ENCODE results near the gene ARRDC4. TPM values are rescaled to one million over a fixed set of nuclear protein-coding genes. Genes with fewer than 3 reads are reported as not detected.

ARRDC4 gene
- total and polyA plus RNA-seq, 2 of the 4 experiments (the other 2 are of a cell fraction) = 5.3 to 9.1 TPM

GRCh38 chr15:98002419-98002818 lies 41.9 kb downstream of the ARRDC4 start:
- Histone ChIP-seq H3K9me3 (ENCODE audit: control insufficient read depth, insufficient read depth, low read length) (peaks cover 9% of the 10 kb centered on the region), H3K4ac (ENCODE audit: low read depth, low read length) (no peak overlapping the region), H4K91ac (ENCODE audit: insufficient read depth, low read depth, low read length) (no peak overlapping the region), H3K79me1 (ENCODE audit: low read depth in 1 of 2, low read length in 2 of 2) (no peaks in the 10 kb centered on the region), H2BK5ac (ENCODE audit: low read depth, low read length, poor library complexity, severe bottlenecking) (peak overlapping the region; percentile 76), H3K27ac (ENCODE audit: insufficient read depth, low read length) (no peak overlapping the region), H3K14ac (replicated peaks; ENCODE audit: low read depth, low read length) (no peak overlapping the region), H2AFZ (replicated peaks; ENCODE audit: low read length, poor library complexity) (no peak overlapping the region), H4K5ac (ENCODE audit: low read depth, low read length) (no peak overlapping the region), H2AK5ac (ENCODE audit: low read depth, low read length) (no peak overlapping the region), H3K18ac (ENCODE audit: low read depth, low read length) (no peak overlapping the region), H3K4me2 (ENCODE audit: low read depth, low read length) (no peak overlapping the region), H3K56ac (ENCODE audit: extremely low read depth, insufficient read depth, low read length) (no peak overlapping the region), H3K23ac (ENCODE audit: low read depth, low read length) (no peak overlapping the region), H2AK9ac (replicated peaks; ENCODE audit: low read depth, low read length, poor library complexity) (no peak overlapping the region), H4K20me1 (ENCODE audit: insufficient read depth, low read length) (no peaks in the 10 kb centered on the region), H3K4me1 (ENCODE audit: control insufficient read depth, insufficient read depth, low read length) (no peaks in the 10 kb centered on the region), H3K9ac (ENCODE audit: low read depth, low read length) (no peak overlapping the region), H2BK120ac (ENCODE audit: low read depth, low read length) (no peak overlapping the region), H4K8ac (ENCODE audit: low read depth in 2 of 2, low read length in 2 of 2) (no peak overlapping the region), H3K36me3 (ENCODE audit: control insufficient read depth, insufficient read depth, low read length) (no peaks in the 10 kb centered on the region), H2BK15ac (ENCODE audit: low read depth, low read length) (no peak overlapping the region), H2BK20ac (ENCODE audit: low read depth, low read length) (no peak overlapping the region), H3K4me3 (ENCODE audit: insufficient read depth, low read depth, low read length) (no peak overlapping the region), H3K27me3 (ENCODE audit: control insufficient read depth, insufficient read depth, low read length) (no peaks in the 10 kb centered on the region), H3K9me1 (ENCODE audit: insufficient read depth, low read length) (no peaks in the 10 kb centered on the region)
- ATAC-seq (ENCODE audit: low read depth) (no peak), DNase-seq (no peak)
- intact Hi-C loops (cut with micrococcal nuclease) = loop anchor here (10.0 kb wide), 1 partner anchor 72 kb away; no protein-coding TSS in a partner anchor
- TF ChIP-seq RCOR1 (IDR thresholded peaks at IDR 0.05; ENCODE audit: insufficient replicate concordance, low read length) (no peak), MXI1 (IDR thresholded peaks at IDR 0.05; ENCODE audit: borderline replicate concordance, low read depth, low read length) (no peak), SMC3 (IDR thresholded peaks at IDR 0.05; ENCODE audit: low read depth, low read length) (no peak), CHD1 (IDR thresholded peaks at IDR 0.05; ENCODE audit: low read depth, low read length) (no peak), BHLHE40 (IDR thresholded peaks at IDR 0.05; ENCODE audit: low read depth, low read length) (no peak), ELK1 (IDR thresholded peaks at IDR 0.05; ENCODE audit: borderline replicate concordance, low read depth, low read length) (no peak), USF2 (IDR thresholded peaks at IDR 0.05; ENCODE audit: low read depth, low read length) (no peak), CTCF (conservative IDR thresholded peaks at IDR 0.05; ENCODE audit: low read depth, low read length) (no peak), NFE2L2 (IDR thresholded peaks at IDR 0.05; ENCODE audit: low read depth, low read length) (no peak), CEBPB (IDR thresholded peaks at IDR 0.05; ENCODE audit: low read depth, low read length) (no peak), FOS (IDR thresholded peaks at IDR 0.05; ENCODE audit: low read depth, low read length) (no peak), RFX5 (IDR thresholded peaks at IDR 0.05; ENCODE audit: low read depth, low read length) (no peak), MAZ (IDR thresholded peaks at IDR 0.05; ENCODE audit: borderline replicate concordance, low read depth, low read length) (no peak), RAD21 (IDR thresholded peaks at IDR 0.05; ENCODE audit: low read length) (no peak), POLR2A (IDR thresholded peaks at IDR 0.05; ENCODE audit: low read depth, low read length) (no peak), MAFK (IDR thresholded peaks at IDR 0.05; ENCODE audit: low read depth, low read length) (no peak)
- BruUV-seq (replicated peaks) = no TSS peak
- CTCF ChIA-PET = no interaction called here
- dilution Hi-C loops (cut with HindIII; ENCODE audit: low sequenced_read_pairs, unreplicated experiment) = no loop called here
- 100% methylated on average over 1 to 2 of the region's 3 CpGs for whole genome bisulfite sequencing, 2 experiments (ENCODE audit: extremely low coverage in 2 of 2, insufficient read length in 1 of 2)
- POLR2A ChIA-PET (ENCODE audit: unreplicated experiment) = no interaction called here
- in situ Hi-C loops (cut with MboI; ENCODE audit: low sequenced_read_pairs) = no loop called here

All from IMR-90 (cell line).